Mesendoderm (in vitro differentiated cells): Measurements from ENCODE around the gene UIMC1.

Experiments used
- DNase-seq: peaks from one replicate; pipeline ENCODE4 v3.0.0; 2013
- H2AK5ac ChIP-seq: 2 replicates; pipeline ENCODE4 v1.6.1; 2013; ENCODE audit warnings: low read length, inconsistent platforms
- H2BK120ac ChIP-seq: 2 replicates; pipeline ENCODE4 v1.6.1; 2013; ENCODE audit warnings: low read depth, mild to moderate bottlenecking, low read length, moderate library complexity, mixed read lengths
- H2BK15ac ChIP-seq: replicated peaks from 2 replicates; pipeline ENCODE4 v1.6.1; 2013; ENCODE audit warnings: low read depth, mild to moderate bottlenecking, moderate library complexity
- H2BK5ac ChIP-seq: 2 replicates; pipeline ENCODE4 v1.6.1; 2013; ENCODE audit warnings: low read length, inconsistent platforms
- H3K18ac ChIP-seq: 2 replicates; pipeline ENCODE4 v1.6.1; 2013; ENCODE audit warnings: mild to moderate bottlenecking, low read length, mixed read lengths
- H3K23ac ChIP-seq: one replicate; pipeline ENCODE4 v1.6.1; 2013; ENCODE audit warnings: low read length
- H3K27ac ChIP-seq: 2 replicates; pipeline ENCODE4 v1.5.1; 2013; ENCODE audit warnings: low read depth, mild to moderate bottlenecking, inconsistent platforms, low read length, moderate library complexity
- H3K27me3 ChIP-seq: 2 replicates; pipeline ENCODE4 v1.6.1; 2013; ENCODE audit warnings: low read length, control low read depth, mild to moderate bottlenecking, inconsistent platforms; ENCODE audit not compliant: insufficient read depth, poor library complexity
- H3K36me3 ChIP-seq: 2 replicates; pipeline ENCODE4 v1.6.1; 2013; ENCODE audit warnings: low read length, inconsistent platforms; ENCODE audit not compliant: control insufficient read depth, insufficient read depth
- H3K4ac ChIP-seq: one replicate; pipeline ENCODE4 v1.6.1; 2013; ENCODE audit warnings: low read depth, mild to moderate bottlenecking, low read length, moderate library complexity
- H3K4me1 ChIP-seq: 2 replicates; pipeline ENCODE4 v1.6.1; 2013; ENCODE audit warnings: low read depth, low read length, inconsistent platforms; ENCODE audit not compliant: control insufficient read depth
- H3K4me2 ChIP-seq: 2 replicates; pipeline ENCODE4 v1.6.1; 2013; ENCODE audit warnings: low read length
- H3K4me3 ChIP-seq: 2 replicates; pipeline ENCODE4 v1.5.1; 2013; ENCODE audit warnings: mild to moderate bottlenecking, low read length
- H3K56ac ChIP-seq: one replicate; pipeline ENCODE4 v1.6.1; 2013; ENCODE audit warnings: low read length
- H3K79me1 ChIP-seq: 2 replicates; pipeline ENCODE4 v1.6.1; 2013; ENCODE audit warnings: low read length, inconsistent platforms
- H3K79me2 ChIP-seq: 2 replicates; pipeline ENCODE4 v1.6.1; 2013; ENCODE audit warnings: mild to moderate bottlenecking, low read length; ENCODE audit not compliant: control insufficient read depth, insufficient read depth
- H3K9ac ChIP-seq: 2 replicates; pipeline ENCODE4 v1.6.1; 2013; ENCODE audit warnings: low read length, inconsistent platforms
- H4K5ac ChIP-seq: one replicate; pipeline ENCODE4 v1.6.1; 2013; ENCODE audit warnings: low read length
- H4K8ac ChIP-seq: one replicate; pipeline ENCODE4 v1.6.1; 2013; ENCODE audit warnings: low read depth, mild to moderate bottlenecking, control low read depth, low read length, moderate library complexity
- WGBS: extraction: QIAGEN DNeasy Blood & Tissue Kit; methylation state at CpG from one replicate; pipeline ENCODE4 v1.1.7; 2013; ENCODE audit warnings: low lambda C conversion rate, missing lambda C conversion rate; ENCODE audit not compliant: insufficient coverage; ENCODE audit errors: extremely low coverage; 5-methylcytosine and 5-hydroxymethylcytosine counted together

Gene UIMC1

DNA sequence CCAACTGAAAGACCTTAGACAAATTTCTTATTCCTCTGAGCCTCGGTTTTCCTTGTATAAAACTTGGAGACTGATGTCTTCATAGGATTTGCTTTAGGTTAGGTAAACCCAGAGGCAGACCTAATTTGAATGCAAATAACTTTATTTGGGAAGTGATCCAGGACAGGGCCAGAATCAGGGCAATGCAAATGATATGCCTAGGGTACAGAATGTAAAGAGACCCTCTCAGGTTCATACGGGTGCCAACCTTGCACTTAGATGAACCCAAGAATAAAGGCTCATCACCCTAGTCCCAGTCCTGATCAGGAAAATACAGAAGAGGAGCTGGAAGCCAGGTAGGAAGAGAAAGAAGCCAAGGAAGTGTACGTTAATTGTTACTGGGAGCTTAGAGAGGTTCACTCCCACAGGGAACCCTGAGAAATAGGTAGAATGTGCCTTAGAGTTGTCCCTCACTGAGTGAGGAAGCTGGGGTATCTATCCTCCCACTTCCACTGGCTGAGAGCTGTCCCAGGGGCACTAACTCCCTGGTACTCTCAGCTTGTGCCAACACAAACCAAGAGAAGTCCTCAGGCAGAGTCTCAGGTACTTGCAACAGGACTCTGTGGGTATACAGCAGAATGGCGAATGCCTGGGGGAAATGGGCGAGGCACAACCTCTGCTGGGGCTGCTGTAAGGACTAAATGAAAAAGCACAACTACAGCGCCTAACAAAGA, 104.3 kb downstream of the UIMC1 start:
- Histone ChIP-seq H3K27ac (no peak overlapping the region), H2BK5ac (no peak overlapping the region), H2BK15ac (no peak overlapping the region), H3K56ac (no peak overlapping the region), H3K4me3 (no peak overlapping the region), H4K5ac (no peak overlapping the region), H3K9ac (no peak overlapping the region), H3K23ac (no peak overlapping the region), H3K27me3 (no peaks in the 10 kb centered on the region), H3K4me1 (no peaks in the 10 kb centered on the region), H3K36me3 (peaks cover 11% of the 10 kb centered on the region), H3K79me1 (no peaks in the 10 kb centered on the region), H3K4me2 (no peak overlapping the region), H3K4ac (no peak overlapping the region), H2BK120ac (no peak overlapping the region), H4K8ac (no peak overlapping the region), H3K18ac (no peak overlapping the region), H3K79me2 (no peaks in the 10 kb centered on the region), H2AK5ac (no peak overlapping the region)
- DNase-seq: no peak
- no CpG with 5 or more reads among the region's 6 CpGs for WGBS

DNA sequence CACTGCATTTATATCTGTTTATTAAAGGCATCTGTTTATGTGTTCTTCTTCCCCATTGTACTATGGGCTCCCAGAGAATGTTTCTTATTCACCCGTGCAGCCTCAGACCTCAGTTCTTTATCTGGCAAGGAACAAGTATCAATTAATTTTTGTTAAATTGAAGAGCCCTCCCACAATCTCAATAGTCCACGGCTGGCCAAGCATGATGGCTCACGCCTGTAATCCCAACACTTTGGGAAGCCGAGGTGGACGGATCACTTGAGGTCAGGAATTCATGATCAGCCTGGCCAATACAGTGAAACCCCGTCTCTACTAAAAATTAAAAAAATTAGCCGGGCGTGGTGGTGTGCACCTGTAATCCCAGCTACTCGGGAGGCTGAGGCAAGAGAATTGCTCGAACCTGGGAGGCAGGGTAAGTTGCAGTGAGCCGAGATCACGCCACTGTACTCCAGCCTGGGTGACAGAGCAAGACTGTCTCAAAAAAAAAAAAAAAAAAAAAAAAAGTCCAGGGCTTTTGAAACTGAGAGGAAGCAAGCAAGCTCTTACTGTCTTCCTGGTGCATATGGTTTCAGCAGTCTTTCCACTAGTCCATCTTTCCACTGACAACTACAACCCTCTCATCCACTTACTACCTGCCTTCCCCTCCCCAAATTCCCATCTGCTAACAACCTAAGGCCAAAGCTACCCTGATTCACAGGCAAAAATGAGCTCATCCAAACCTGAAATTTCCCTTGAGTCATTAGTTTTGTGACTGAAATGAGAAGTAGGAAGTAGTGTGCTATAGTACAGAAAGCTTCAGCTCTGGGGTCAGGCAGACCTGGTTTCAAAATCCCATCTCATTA, 105.1 kb downstream of the UIMC1 start:
- H3K4ac ChIP-seq: no peak overlapping the region
- H3K27me3 ChIP-seq: no peaks in the 10 kb centered on the region
- H4K8ac ChIP-seq: no peak overlapping the region
- H3K18ac ChIP-seq: no peak overlapping the region
- no peak overlapping the region for H2BK15ac ChIP-seq
- no CpG with 5 or more reads among the region's 12 CpGs for WGBS
- H2BK120ac ChIP-seq: no peak overlapping the region
- no peaks in the 10 kb centered on the region for H3K4me1 ChIP-seq
- no peak overlapping the region for H3K4me3 ChIP-seq
- H2AK5ac ChIP-seq: no peak overlapping the region
- H3K27ac ChIP-seq: no peak overlapping the region
- DNase-seq: no peak
- no peak overlapping the region for H3K23ac ChIP-seq
- H3K4me2 ChIP-seq: no peak overlapping the region
- no peak overlapping the region for H2BK5ac ChIP-seq
- no peaks in the 10 kb centered on the region for H3K79me1 ChIP-seq
- no peaks in the 10 kb centered on the region for H3K79me2 ChIP-seq
- H3K56ac ChIP-seq: no peak overlapping the region
- no peak overlapping the region for H4K5ac ChIP-seq
- peaks cover 11% of the 10 kb centered on the region for H3K36me3 ChIP-seq
- H3K9ac ChIP-seq: no peak overlapping the region

DNA sequence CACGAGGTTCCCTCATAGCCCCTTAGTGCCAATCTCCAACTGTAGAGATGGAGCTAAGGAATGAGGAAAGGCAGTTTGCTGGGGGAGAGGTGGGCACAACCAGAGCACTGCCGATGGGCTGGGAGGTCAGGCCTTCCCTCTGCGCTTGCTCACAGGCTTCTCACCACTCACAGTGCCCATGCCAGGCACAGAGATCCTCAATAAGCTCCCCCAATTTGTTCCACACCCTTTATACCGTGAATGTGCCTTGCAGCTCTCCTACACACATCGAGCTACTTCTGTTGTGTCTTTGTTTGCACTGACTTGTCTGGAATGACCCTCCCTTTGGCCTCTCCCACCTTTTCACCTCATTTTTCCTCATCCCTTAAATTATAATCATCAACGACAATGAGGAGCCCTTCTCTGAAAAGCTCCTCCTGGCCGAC, 105.8 kb downstream of the UIMC1 start:
- Histone ChIP-seq H2BK15ac (no peak overlapping the region), H2BK120ac (no peak overlapping the region)
- no CpG with 5 or more reads among the region's 7 CpGs for WGBS

DNA sequence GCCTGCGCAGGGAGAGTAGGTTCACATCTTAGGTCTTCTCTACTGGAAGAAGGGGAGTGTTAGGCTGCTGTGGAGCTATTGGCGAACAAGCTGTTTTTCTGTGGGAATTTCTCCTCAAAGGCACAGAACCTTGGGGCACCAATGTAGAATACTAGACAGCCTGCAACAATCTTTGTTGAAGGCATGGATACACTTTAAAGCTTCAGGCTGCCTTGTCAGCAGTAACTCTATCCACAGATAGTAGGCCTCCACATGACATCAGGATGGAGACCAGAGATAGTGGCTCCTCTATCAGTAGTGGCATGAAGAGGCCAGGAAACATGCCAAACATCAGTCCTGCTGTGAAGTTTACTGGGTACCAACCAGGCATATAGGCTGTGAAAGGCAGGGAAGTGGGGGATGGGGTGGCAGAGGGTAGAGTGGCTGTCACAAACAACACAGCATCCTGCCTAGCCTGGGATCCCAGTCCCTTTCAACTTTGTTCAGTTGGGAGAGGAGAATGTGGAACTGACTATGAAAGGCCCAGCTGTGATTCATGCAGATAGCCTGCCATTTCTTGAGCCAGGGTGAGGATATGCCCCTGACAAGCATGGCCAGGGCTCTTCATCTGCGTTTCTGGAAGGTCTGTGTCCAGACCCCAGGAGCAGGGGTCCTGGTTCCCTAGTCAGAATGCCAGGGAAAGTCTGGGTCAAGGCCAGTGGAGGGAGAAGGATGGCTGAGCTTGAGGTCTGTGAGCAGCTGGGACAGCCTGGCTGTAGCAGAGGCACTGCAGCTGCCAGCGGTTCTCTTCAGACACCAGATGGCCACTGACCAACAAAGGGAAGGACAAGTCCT, 106.4 kb downstream of the UIMC1 start:
- DNase-seq: peak; percentile 35
- Histone ChIP-seq H3K79me1 (no peaks in the 10 kb centered on the region), H3K79me2 (no peaks in the 10 kb centered on the region), H2BK120ac (no peak overlapping the region), H3K23ac (no peak overlapping the region), H3K4me2 (no peak overlapping the region), H3K56ac (no peak overlapping the region), H3K9ac (no peak overlapping the region), H2BK5ac (no peak overlapping the region), H4K8ac (no peak overlapping the region), H3K4ac (no peak overlapping the region), H3K27me3 (no peaks in the 10 kb centered on the region), H4K5ac (no peak overlapping the region), H2AK5ac (no peak overlapping the region), H3K4me3 (no peak overlapping the region), H3K27ac (no peak overlapping the region), H3K4me1 (no peaks in the 10 kb centered on the region), H3K36me3 (peaks cover 8% of the 10 kb centered on the region), H3K18ac (no peak overlapping the region), H2BK15ac (no peak overlapping the region)
- WGBS: no CpG with 5 or more reads among the region's 4 CpGs

More for the DNA sequence above, 105.8 kb downstream of the UIMC1 start:
- no peak overlapping the region for H3K4me3 ChIP-seq
- no peaks in the 10 kb centered on the region for H3K79me2 ChIP-seq
- H3K4ac ChIP-seq: no peak overlapping the region
- H3K18ac ChIP-seq: no peak overlapping the region
- no peak overlapping the region for H4K8ac ChIP-seq
- H3K9ac ChIP-seq: no peak overlapping the region
- DNase-seq: no peak
- no peak overlapping the region for H4K5ac ChIP-seq
- H3K4me2 ChIP-seq: no peak overlapping the region
- H3K56ac ChIP-seq: no peak overlapping the region
- H2AK5ac ChIP-seq: no peak overlapping the region
- H3K27me3 ChIP-seq: no peaks in the 10 kb centered on the region
- no peak overlapping the region for H2BK5ac ChIP-seq
- H3K27ac ChIP-seq: no peak overlapping the region
- no peak overlapping the region for H3K23ac ChIP-seq
- peaks cover 8% of the 10 kb centered on the region for H3K36me3 ChIP-seq
- no peaks in the 10 kb centered on the region for H3K79me1 ChIP-seq
- no peaks in the 10 kb centered on the region for H3K4me1 ChIP-seq

DNA sequence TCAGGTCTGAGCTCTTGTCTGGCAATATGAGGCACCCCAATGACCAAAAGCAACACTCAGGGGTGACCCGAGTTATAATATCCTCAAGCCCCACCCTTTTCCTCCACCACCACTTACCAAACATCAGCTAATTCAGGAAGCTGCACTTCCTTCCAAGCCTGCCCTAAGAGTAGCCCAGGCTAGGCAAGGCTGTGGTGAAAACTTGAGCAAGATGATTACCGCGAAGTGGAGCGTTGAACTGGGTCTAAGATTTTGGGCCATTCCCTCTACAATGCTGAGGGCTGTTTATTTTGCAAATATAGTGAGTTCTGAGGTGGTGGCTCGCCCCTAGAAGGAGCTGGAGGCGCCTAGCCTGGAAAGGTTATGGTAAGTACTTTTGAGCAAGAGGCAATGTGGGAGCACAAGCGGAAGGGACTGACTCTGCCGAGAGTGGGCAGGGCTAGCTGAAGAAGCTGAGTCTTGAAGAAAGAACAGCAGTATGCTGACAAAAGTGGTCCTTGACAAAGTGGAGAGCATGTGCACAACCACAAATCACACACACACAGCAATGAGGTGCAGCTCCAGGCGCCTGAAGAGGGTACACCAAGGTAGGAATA, 107.2 kb downstream of the UIMC1 start, which contains the start of gene HK3:
Gene HK3 (minus strand): TSS at position 51 of the 596 bp plus-strand sequence. CDS start 3,187 bp downstream, outside the sequence.
- no peak for DNase-seq
- H3K4me3 ChIP-seq: no peak within 1 kb of the TSS
- WGBS: no CpG with 5 or more reads among the region's 9 CpGs
- H2BK15ac ChIP-seq: no peak within 1 kb of the TSS
- no peak within 1 kb of the TSS for H3K23ac ChIP-seq
- no peaks in the 10 kb centered on the region for H3K4me1 ChIP-seq
- no peak within 1 kb of the TSS for H3K18ac ChIP-seq
- no peak within 1 kb of the TSS for H2BK120ac ChIP-seq
- H3K79me1 ChIP-seq: no peaks in the 10 kb centered on the region
- no peak within 1 kb of the TSS for H3K4ac ChIP-seq
- no peak within 1 kb of the TSS for H2AK5ac ChIP-seq
- H3K9ac ChIP-seq: no peak within 1 kb of the TSS
- H3K36me3 ChIP-seq: peaks cover 6% of the 10 kb centered on the region
- no peak within 1 kb of the TSS for H2BK5ac ChIP-seq
- no peak within 1 kb of the TSS for H3K56ac ChIP-seq
- H3K4me2 ChIP-seq: no peak within 1 kb of the TSS
- H4K8ac ChIP-seq: no peak within 1 kb of the TSS
- no peak within 1 kb of the TSS for H3K27ac ChIP-seq
- H3K27me3 ChIP-seq: no peaks in the 10 kb centered on the region
- H3K79me2 ChIP-seq: no peaks in the 10 kb centered on the region
- H4K5ac ChIP-seq: no peak within 1 kb of the TSS
